IMR-90 (cell line): Measurements from ENCODE around the gene ADAMTS20.

Experiments
- BHLHE40 ChIP-seq: fragments of 150-350 bp; IDR thresholded peaks from 2 replicates; pipeline ENCODE4 v1.6.1; 2016; ENCODE audit warnings: mild to moderate bottlenecking, low read depth, low read length
- CEBPB ChIP-seq: IDR thresholded peaks from 2 replicates; pipeline ENCODE4 v1.6.1; 2012; ENCODE audit warnings: low read depth, low read length, improper control_type of control experiment
- MAFK ChIP-seq: IDR thresholded peaks from 2 replicates; pipeline ENCODE4 v1.6.1; 2012; ENCODE audit warnings: low read depth, low read length, improper control_type of control experiment
- MXI1 ChIP-seq: IDR thresholded peaks from 2 replicates; pipeline ENCODE4 v1.6.1; 2012; ENCODE audit warnings: low read depth, mild to moderate bottlenecking, low read length, moderate library complexity, borderline replicate concordance
- NFE2L2 ChIP-seq: fragments of 150-350 bp; IDR thresholded peaks from 2 replicates; pipeline ENCODE4 v1.6.1; 2016; ENCODE audit warnings: low read depth, mild to moderate bottlenecking, low read length
- POLR2A ChIP-seq: IDR thresholded peaks from 2 replicates; pipeline ENCODE4 v1.6.1; 2012; ENCODE audit warnings: mild to moderate bottlenecking, low read depth, low read length
- RCOR1 ChIP-seq: IDR thresholded peaks from 2 replicates; pipeline ENCODE4 v1.6.1; 2012; ENCODE audit warnings: mild to moderate bottlenecking, low read length, improper control_type of control experiment; ENCODE audit not compliant: insufficient replicate concordance
- RFX5 ChIP-seq: IDR thresholded peaks from 2 replicates; pipeline ENCODE4 v1.8.0; 2012; ENCODE audit warnings: low read depth, mild to moderate bottlenecking, low read length, moderate library complexity
- TF ChIP-seq, protein P1 (sequence below): conservative IDR thresholded peaks from 2 replicates; pipeline ENCODE4 v1.5.1; 2012; ENCODE audit warnings: mild to moderate bottlenecking, low read depth, low read length, improper control_type of control experiment
- TF ChIP-seq, protein P2 (sequence below): fragments of 150-350 bp; IDR thresholded peaks from 2 replicates; pipeline ENCODE4 v1.6.1; 2017; ENCODE audit warnings: mild to moderate bottlenecking, antibody characterized with exemption, low read length, low read depth

DNA sequence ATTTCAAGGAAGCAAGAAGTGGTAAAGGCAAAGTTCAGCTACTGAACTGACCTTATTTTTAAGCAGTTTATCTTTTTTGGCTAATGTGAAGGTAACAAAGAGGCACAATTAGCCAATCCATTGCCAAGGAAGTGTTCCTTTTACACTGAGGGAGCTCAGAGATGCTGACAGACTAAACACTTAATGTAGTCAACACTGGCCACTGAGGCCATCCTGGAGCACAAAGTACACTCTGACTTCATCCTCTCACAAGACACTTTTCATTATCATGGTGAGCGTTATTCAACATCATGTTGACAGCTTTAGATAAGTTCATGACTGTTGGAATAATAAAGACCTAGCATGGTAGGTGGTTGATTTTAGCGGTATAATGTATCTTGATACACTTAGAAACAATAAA, 89.9 kb downstream of the ADAMTS20 start:
- TF ChIP-seq, protein P1, sequence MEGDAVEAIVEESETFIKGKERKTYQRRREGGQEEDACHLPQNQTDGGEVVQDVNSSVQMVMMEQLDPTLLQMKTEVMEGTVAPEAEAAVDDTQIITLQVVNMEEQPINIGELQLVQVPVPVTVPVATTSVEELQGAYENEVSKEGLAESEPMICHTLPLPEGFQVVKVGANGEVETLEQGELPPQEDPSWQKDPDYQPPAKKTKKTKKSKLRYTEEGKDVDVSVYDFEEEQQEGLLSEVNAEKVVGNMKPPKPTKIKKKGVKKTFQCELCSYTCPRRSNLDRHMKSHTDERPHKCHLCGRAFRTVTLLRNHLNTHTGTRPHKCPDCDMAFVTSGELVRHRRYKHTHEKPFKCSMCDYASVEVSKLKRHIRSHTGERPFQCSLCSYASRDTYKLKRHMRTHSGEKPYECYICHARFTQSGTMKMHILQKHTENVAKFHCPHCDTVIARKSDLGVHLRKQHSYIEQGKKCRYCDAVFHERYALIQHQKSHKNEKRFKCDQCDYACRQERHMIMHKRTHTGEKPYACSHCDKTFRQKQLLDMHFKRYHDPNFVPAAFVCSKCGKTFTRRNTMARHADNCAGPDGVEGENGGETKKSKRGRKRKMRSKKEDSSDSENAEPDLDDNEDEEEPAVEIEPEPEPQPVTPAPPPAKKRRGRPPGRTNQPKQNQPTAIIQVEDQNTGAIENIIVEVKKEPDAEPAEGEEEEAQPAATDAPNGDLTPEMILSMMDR: no peak
- no peak for TF ChIP-seq RFX5
- TF ChIP-seq POLR2A: no peak
- TF ChIP-seq MXI1: no peak
- no peak for TF ChIP-seq CEBPB
- no peak for TF ChIP-seq RCOR1
- TF ChIP-seq, protein P2, sequence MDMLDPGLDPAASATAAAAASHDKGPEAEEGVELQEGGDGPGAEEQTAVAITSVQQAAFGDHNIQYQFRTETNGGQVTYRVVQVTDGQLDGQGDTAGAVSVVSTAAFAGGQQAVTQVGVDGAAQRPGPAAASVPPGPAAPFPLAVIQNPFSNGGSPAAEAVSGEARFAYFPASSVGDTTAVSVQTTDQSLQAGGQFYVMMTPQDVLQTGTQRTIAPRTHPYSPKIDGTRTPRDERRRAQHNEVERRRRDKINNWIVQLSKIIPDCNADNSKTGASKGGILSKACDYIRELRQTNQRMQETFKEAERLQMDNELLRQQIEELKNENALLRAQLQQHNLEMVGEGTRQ: no peak
- TF ChIP-seq MAFK: no peak
- no peak for TF ChIP-seq NFE2L2
- TF ChIP-seq BHLHE40: no peak
